MM.1S (cell line): ENCODE measurements around the gene SUDS3.

ENCODE experiments used
- CTCF ChIP-seq: fragments of 300-600 bp; sonication (generic); IDR thresholded peaks from 2 replicates; pipeline ENCODE4 v1.5.1; 2016; ENCODE audit warnings: antibody characterized with exemption, low read length, mixed read lengths
- EZH2 ChIP-seq: fragments of 300-600 bp; sonication (generic); optimal IDR thresholded peaks from 2 replicates; pipeline ENCODE3; 2017; ENCODE audit warnings: low read depth, mild to moderate bottlenecking, antibody characterized with exemption, low read length, mixed read lengths
- EZH2phosphoT487 ChIP-seq: fragments of 300-600 bp; sonication (generic); IDR thresholded peaks from 2 replicates; pipeline ENCODE4 v1.6.1; 2018; ENCODE audit warnings: antibody characterized with exemption, low read length

- TF ChIP-seq CTCF, result no peak
- no peak for TF ChIP-seq EZH2
- TF ChIP-seq EZH2phosphoT487, result no peak
Measured at GRCh38 chr12:118368821-118369220, 7.5 kb upstream of the SUDS3 start.
